NCI-H345 (cell line): ENCODE measurements around the gene CYLD.

Experiments
- DNase-seq: peaks from one replicate; lab custom pipeline; 2025; lab: John Stamatoyannopoulos, UW

CYLD gene

DNA sequence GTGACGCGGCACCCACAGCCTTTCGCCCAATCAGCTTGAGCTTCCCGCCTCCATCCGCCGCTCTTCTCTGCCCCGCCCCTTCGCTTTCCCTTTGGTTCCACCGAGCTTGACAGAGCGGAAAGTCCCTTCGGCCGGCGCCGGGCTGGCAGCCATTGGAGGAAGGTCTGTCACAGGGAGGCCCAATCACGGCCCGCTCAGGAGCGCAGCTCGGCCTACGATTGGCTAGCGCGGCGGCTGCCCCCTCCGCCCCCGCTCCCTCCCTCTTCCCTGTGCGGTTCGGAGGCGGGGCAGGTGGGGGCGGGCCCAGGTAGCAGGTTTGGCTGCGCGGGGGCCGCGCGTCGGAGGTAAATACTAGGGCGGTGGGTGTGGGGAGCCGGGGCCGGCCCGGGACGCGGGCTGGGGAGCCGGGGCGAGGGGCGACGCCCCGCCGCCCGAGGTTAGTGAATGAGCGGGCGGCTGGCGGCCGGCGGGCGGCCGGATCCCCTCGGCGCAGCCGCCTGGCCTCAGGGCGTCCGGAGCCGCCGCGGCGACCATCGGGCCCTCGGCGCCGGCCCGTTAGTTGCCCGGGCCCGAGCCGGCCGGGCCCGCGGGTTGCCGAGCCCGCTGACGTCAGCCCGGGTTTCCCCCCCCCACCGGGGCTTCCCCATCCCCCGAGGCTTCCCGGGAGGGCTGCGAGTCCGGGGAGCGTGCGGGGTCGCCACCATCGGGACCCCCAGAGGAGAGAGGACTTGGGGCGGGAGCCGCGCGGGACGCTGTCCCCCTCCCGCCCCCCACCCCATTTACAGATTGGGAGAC is at the start of gene CYLD:
Gene CYLD, plus strand, starts transcription at position 306 of the 795 bp plus-strand sequence. CDS start 7,613 bp downstream, outside the sequence.
- peak; percentile 97 for DNase-seq

DNA sequence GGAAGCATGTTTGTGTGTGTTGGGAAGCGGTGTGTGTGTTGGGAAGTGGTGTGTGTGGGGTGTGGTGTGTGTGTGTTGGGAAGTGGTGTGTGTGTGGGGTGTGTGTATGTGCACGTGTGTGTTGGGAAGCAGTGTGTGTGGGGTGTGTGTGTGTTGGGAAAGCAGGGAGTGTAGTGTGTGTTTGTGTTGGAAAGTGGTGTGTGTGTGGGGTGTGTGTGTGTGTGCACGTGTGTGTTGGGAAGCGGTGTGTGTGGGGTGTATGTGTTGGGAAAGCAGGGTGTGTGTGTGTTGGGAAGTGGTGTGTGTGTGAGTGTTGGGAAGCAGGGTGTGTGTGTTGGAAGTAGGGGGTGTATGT is 49.3 kb upstream of the CYLD start:
- no peak for DNase-seq

DNA sequence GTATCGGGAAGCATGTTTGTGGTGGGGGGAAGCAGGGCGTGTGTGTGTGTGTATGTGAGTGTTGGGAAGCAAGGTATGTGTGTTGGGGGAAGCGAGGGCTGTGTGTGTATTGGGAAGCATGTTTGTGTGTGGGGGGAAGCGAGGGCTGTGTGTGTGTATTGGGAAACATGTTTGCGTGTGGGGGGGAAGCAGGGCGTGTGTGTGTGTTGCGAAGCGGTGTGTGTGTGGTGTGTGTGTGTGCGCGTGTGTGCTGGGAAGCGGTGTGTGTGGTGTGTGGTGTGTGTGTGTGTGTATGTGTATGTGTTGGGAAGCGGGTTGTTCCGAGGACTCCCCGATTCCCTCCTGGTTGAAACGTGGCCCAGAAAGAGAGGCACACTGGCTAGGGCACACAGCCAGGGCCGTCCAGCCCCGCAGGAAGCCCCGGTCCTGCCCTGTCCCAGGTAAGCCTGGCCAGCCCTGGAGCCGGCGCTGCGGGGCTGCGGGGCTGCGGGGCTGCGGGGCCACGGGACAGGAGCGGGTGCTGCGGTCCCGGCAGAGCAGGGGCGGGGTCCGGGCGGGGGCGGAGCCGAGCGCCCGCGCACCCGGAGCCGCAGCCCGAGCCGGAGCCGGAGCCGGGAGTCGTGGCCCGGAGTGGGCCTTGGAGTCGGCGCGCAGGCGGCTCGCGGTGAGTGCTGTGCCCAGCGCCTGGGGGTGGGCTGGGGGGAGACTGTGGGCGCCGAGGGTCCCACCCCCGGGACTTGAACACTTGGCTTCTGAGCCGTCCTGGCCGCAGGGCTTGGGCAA is 48.7 kb upstream of the CYLD start, which contains the start of gene NOD2:
Gene NOD2, plus strand, starts transcription at position 608 of the 783 bp plus-strand sequence. CDS start 5,890 bp downstream, outside the sequence.
- no peak for DNase-seq

DNA sequence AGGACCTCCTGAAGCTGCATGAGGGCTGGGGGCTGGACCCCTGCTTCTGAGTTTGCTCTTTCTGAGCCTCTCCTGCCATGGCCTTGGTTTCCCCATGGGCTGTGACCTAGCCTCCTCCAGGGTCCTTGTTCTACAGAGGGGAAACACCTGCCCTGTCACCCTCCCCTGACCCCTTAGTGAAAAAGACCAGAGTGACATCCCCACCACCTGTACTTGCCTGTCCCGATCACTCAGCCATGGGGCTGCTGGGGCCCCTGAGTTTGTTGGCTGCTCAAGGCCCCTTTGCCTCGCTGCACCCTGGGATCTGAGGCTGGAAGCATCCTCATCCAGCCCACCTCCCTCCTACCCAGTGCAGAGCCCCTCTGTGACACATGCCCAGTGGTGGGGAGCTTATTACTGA is 47.7 kb upstream of the CYLD start:
- no peak for DNase-seq

DNA sequence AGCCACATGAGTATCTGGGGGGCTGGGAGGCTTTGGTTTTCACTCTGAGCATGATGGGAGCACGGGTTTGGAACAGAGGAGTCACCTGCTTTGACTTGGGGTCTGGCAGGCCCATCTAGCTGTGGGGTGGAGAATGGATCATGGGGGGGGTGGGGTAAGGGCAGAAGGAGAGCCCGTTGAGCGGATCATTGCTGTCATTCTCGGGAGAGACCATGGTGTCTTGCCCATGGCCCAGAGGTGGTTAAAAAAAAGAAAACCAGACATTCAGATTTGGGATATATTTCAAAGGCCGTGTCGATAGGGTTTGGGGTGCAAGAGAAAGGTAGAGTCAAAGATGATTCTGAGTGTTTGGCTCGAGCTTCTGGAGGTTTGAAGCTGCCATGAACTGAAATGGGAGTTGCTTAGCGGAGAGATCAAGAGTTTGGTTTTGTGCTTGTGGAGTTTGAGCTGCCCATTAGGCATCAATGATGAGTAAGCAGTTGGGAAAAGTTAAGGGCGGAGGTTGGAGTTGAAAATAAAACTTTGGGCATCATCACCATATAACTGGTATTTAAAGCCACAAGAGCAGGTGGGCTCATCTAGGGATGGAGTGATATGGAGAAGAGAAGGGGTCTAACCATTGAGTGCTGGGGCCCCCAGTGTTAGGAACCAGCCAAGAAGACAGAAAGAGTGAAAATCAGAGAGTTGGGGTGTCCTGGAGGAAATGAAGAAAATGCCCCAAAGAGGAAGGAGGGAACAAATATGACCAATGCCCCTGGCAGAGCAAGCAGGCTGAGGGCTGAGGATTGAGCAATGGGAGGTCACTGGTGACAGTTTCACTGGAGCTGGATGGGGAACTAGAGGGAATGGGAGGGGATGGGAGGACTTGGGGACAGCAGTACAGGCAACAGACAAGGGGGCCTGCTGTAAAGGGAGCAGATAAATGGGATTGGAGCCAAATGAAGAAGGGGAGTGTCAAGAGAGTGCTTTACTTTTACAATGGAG is 46.6 kb upstream of the CYLD start:
- no peak for DNase-seq

DNA sequence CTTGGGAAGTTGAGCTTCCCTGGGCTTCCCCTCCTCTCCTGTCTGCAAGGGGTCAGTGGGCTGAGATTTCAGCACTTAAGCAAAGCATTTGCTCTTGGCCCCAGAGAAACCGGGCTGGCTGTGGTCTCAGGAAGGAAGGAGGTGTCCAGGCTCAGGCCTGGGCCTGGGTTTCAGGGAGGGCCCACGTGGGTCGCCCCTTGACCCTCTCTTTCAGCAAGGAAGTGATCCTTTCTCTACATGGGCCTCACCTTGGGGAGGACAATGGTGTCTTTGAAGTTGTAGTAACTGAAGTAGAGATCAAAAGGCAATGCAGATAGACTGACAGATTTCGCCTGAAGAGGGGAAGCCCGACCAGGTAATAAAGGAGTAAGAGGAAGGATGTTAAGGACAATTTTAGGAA is 45.8 kb upstream of the CYLD start:
- no peak for DNase-seq

DNA sequence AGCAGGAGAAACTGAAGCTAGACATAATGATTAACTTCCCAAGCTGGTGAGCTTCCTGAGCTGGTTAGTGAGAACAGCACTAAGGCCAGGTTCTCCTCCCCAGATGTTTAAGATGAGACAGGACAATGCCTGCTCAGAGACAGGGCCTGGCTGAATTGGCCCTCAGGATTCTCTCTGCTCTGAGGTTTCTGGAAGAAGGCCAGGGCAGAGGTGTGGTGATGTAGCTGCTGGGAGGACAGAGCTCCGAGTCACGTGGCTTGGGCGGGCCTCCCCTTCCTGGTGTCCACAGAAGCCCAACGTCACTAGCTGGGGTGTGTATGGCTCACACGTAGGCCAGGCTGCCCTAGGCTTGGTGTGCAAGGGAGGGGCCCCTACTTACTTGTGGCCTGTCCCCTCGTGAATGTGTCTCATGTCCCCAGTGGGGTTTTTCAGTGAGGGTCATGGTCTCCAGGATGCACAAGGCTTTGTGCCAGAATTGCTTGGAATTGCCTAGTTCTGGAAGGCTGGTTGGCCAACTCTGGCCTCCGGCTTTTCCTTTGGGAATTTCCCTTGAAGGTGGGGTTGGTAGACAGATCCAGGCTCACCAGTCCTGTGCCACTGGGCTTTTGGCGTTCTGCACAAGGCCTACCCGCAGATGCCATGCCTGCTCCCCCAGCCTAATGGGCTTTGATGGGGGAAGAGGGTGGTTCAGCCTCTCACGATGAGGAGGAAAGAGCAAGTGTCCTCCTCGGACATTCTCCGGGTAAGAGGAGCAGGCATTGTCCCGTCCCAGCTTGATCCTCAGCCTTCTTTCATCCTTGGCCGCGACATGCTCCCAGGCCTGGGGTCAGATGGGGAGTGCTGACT is 45.1 kb upstream of the CYLD start:
- DNase-seq = no peak

DNA sequence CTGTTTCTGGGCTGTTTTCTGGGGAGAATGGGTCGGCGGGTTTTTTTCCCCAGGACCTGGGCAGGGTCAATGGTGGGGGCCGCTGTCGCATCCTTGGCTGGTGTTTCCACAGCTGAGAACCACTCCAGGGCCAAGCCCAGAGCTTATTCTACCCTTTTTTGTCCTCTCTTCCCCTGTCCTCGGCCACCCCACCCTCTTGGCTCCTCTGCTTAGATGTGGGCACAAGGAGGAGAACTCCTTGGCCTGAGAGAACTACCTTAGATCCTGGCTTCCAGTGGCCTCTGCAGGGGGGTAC is 44.5 kb upstream of the CYLD start:
- no peak for DNase-seq

DNA sequence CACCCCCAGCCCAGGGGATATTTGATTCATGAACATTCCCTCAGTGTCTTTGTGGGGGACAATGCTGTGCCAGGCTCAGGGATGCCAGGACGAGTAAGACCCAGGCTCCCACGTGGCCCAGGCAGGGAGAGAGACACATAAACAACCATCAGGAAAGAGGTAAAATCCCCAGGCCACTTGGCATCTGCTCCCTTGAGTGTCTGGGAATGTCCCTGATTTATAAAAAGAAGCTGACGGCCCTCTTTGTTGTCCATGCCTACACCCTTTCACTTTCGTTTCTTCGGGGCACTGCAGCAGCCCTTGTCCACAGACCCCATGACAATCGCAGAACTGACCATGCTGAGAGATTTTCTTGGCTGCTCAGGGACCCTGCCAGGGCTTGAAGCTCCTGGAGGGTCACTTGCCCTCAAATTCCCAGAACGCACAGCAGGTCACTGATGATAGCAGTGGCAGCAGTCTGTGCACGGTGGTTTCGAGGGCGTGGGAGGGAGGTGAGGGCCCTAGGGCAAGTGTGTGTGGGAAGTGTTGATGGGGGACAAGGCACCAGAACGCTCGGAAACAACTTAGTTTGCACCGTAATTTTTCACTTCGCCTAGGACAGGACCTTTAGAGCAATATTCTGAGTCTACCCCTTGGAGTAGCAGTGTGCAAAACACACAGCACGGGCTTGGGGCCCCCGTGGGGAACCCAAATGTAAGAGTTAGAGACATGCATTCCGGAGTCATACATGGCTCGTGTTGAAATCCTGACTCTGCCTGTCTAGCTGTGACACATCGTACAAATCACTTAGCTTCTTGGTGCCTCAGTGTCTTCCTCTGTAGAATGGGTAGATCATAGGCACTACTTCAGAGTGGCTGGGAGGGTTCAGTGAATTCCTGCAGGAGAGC is 43.8 kb upstream of the CYLD start:
- no peak for DNase-seq

DNA sequence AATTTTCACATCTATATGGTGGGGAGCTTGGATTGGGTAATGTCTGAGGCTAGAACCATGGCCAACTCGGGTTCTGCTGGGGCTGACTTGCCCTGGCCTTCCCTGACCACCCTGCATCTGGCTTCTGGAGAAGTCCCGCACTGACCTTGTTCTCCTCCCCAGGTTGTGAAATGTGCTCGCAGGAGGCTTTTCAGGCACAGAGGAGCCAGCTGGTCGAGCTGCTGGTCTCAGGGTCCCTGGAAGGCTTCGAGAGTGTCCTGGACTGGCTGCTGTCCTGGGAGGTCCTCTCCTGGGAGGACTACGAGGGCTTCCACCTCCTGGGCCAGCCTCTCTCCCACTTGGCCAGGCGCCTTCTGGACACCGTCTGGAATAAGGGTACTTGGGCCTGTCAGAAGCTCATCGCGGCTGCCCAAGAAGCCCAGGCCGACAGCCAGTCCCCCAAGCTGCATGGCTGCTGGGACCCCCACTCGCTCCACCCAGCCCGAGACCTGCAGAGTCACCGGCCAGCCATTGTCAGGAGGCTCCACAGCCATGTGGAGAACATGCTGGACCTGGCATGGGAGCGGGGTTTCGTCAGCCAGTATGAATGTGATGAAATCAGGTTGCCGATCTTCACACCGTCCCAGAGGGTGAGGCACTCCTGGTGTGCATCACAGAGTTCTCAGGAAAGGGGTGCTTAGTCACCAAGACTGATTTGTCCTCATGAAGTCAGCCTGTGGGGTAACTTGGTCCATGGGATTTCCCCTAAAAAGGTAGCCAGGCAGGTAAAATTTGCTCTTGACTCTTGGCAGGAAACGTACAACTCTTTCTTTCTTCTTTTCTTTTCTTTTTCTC is 42.3 kb upstream of the CYLD start:
- DNase-seq = no peak

DNA sequence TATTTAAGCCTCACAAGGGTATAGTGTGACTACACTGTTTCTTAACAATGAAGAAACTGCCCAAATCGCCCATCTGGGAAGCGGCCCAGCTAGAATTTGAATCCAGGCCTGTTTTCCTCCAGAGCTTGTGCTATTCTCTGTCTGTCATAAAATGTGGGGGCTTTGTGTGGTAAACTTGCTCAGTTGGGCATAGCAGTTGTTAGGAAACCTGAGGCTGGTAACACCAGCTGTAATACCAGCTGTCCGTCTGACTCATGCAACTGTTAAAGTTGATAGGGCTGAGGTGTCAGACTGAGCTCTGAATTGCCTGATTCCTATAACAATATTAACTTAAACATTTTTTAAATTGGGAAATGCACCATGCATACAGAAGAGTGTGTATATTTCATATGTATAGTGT is 39.2 kb upstream of the CYLD start:
- DNase-seq = no peak

DNA sequence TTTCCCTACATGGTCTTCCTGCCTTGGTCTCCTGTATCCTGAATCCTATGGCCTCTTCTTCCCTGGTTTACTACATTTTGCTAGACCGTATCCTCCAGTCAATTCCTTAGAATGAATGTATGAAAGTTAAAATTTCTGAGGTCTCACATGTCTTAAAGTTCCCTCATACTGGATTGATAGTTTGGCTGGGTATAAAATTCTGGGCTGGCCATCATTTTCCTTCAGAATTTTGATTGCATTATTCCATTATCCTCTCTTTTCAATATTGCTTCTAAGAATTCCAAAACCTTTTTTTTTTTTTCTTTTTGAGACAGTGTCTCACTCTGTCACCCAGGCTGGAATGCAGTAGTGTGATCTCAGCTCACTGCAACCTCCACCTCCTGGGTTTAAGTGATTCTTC is 37.6 kb upstream of the CYLD start:
- DNase-seq = no peak

DNA sequence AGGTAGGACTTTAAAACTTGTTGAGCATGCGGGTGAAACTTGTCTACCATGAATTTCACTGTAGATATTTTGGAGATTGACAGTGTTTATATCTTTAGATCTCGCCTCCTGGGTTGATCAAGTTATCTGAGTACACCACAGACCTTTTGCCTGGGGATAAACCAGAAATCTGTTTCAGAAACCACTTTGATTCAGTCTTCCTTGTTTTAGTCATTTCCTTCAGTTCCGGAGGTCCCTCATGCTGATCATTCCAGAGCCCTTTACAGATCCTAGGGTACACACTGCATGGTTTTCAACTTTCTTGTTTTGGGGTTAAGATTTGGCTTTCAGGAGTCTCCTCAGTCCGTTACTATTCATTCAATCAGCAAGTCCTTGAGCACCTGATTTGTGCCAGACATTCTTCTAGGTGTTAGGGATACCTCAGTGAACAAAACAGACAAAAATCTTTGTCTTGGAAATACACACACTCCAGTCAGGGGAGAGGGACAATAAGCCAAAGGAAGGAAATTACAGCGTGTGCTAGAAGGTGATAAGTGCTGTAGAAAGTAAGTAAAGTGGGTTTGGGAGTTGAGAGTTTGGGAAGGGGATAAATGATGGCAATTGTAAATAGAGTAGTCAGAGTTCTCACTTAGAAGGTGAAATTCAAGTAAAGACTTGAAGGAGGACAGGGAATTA is 36.3 kb upstream of the CYLD start:
- no peak for DNase-seq

DNA sequence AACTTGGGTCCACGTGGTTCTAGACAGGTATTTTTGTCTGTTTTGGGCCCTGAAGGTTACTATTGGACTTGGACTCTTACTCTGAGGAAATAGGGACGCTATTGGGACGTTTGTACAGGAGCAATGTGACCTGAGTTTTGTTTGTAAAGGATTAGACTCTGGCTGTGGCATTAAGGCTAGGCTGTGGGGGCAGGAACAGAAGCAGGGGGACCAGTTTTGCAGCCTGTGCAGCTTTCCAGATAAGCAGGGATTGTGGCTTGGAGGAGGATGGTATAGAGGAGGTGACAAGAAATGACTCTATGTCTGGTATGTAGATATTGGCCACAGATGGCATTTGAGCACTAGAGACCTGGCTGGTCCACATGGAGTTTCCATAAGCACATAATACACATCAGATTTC is 35.6 kb upstream of the CYLD start:
- DNase-seq = no peak

DNA sequence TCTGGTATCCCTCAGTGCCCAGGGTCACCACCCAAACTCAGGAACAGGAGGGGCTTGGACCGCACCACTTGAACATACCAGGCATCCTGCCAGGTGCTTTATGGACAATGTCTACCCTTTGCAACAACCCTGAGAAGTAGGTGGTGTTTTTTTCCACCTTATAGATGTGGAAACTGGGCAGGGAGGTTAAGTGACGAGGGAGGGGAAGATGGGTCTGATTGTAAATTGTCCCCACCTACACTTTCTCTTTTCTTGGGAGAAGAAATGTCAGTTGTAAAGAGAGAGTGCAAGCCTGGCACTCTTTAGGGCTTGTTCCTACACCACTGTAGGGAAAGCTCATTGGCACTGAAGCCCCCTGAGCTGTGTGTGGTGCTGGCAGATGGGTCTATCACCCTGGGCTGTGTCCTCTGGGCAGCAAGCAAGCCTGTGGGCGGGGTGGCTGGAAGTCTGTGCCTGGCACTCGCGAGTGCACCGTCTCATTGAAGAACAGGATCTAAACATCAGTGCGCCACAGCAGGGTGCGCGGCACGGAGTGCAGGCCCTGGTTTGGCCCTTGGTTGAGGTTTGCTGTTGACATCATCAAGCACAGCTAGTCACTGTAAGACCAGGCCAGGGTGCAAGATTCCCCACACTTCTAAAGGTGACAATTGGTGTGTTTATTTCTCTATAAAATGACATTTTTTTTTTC is 33.4 kb upstream of the CYLD start:
- no peak for DNase-seq

DNA sequence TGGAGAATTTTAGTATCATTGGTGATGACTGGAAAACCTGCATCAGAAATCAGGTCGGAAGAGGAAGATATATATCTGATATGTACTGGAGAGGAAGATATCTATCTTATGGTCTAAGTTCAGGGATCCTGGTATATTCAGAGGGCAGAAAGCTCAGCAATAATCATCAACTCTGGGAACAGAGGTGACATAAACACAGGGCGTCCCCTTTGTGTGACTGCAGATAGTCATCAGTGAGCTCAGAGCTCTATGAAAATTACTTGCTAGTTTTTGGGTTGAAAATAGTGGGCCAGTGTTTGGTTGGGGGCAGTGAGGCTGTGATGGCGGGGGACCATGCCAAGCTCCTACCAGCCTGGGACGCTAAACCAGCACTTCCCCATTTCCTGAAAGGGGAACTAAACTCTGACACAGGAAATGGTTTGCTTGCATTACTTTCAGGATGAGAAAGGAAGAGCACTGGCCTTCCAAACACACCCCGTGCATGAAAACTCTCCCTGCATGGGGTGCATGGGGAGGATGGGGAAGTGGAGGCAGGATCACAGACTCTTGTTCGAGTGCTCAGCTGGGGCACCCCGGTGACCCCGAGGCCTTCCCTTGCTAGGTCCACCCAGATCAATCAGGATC is 32.7 kb upstream of the CYLD start:
- no peak for DNase-seq

DNA sequence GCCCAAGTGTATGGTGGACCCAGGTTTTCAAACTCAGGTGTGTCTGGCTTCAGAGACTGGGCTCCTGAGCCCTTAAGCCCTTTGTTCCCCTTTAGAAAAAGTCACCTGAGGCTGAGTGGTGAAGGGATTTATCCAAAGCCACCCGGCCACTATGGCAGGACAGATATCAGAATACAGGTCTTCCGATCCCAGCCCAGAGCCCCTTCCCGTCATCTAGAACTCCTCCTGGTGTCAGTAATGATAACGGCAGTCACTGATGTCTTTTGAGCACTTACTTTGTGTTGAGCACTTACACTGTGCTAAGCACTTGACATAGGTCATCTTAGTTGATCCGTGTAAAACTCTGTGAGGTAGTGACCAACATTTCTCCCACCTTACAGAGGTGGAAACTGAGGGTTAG is 31.9 kb upstream of the CYLD start:
- no peak for DNase-seq

DNA sequence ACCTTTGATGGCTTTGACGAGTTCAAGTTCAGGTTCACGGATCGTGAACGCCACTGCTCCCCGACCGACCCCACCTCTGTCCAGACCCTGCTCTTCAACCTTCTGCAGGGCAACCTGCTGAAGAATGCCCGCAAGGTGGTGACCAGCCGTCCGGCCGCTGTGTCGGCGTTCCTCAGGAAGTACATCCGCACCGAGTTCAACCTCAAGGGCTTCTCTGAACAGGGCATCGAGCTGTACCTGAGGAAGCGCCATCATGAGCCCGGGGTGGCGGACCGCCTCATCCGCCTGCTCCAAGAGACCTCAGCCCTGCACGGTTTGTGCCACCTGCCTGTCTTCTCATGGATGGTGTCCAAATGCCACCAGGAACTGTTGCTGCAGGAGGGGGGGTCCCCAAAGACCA is 30.8 kb upstream of the CYLD start:
- DNase-seq = no peak
